Keratinocyte (primary cell): ENCODE measurements around the gene CELF2. TPM values are rescaled to one million over a fixed set of nuclear protein-coding genes. Genes with fewer than 3 reads are reported as not detected.

ENCODE experiments used
- DNase-seq: peaks from one replicate; pipeline ENCODE4 v3.0.0-alpha.2; 2011; ENCODE audit warnings: low read depth, missing footprints, low spot score
- FAIRE-seq: peaks from 2 replicates; lab custom pipeline; 2011; peaks lifted over from hg19 to GRCh38; lab: Jason Lieb, UNC
- H2AFZ ChIP-seq: 2 replicates; pipeline ENCODE4 v1.6.0; 2012; ENCODE audit warnings: low read length, control low read depth, inconsistent platforms; ENCODE audit not compliant: control insufficient read depth
- H3K27ac ChIP-seq: 2 replicates; pipeline ENCODE4 v1.5.1; 2011; ENCODE audit warnings: low read length; ENCODE audit not compliant: control insufficient read depth, insufficient read depth
- H3K27me3 ChIP-seq: 3 replicates; pipeline ENCODE4 v1.6.0; 2011; ENCODE audit warnings: low read length; ENCODE audit not compliant: control insufficient read depth, insufficient read depth; ENCODE audit errors: extremely low read depth
- H3K36me3 ChIP-seq, 2 experiments: 2 replicates in 1 of 2; 3 replicates in 1 of 2; pipeline ENCODE4 v1.5.1; 2011; ENCODE audit warnings: low read length in 2 of 2, mild to moderate bottlenecking in 1 of 2; ENCODE audit not compliant: control insufficient read depth in 2 of 2, insufficient read depth in 2 of 2; ENCODE audit errors: extremely low read depth in 1 of 2
- H3K4me1 ChIP-seq: 3 replicates; pipeline ENCODE4 v1.5.1; 2011; ENCODE audit warnings: low read length; ENCODE audit not compliant: control insufficient read depth, insufficient read depth; ENCODE audit errors: extremely low read depth
- H3K4me2 ChIP-seq: 3 replicates; pipeline ENCODE4 v1.6.0; 2011; ENCODE audit warnings: low read depth, low read length; ENCODE audit not compliant: control insufficient read depth, insufficient read depth; ENCODE audit errors: extremely low read depth
- H3K4me3 ChIP-seq, 3 experiments: fragments of 200-600 bp in 1 of 3; sonication (generic) in 1 of 3; 2 replicates in 2 of 3; 3 replicates in 1 of 3; pipeline ENCODE4 v1.5.1; 2011 to 2016; ENCODE audit warnings: low read length in 3 of 3, mild to moderate bottlenecking in 3 of 3, control low read depth in 2 of 3, inconsistent platforms in 1 of 3, low read depth in 1 of 3, mixed read lengths in 1 of 3, mixed run types in 1 of 3, moderate library complexity in 1 of 3; ENCODE audit not compliant: control insufficient read depth in 2 of 3, insufficient read depth in 2 of 3; ENCODE audit errors: extremely low read depth in 1 of 3
- H3K79me2 ChIP-seq: 2 replicates; pipeline ENCODE4 v1.6.0; 2012; ENCODE audit warnings: low read length; ENCODE audit not compliant: control insufficient read depth, insufficient read depth
- H3K9ac ChIP-seq: 3 replicates; pipeline ENCODE4 v1.6.0; 2011; ENCODE audit warnings: low read length; ENCODE audit not compliant: control insufficient read depth, insufficient read depth; ENCODE audit errors: extremely low read depth
- H3K9me1 ChIP-seq: 3 replicates; pipeline ENCODE4 v1.6.0; 2011; ENCODE audit warnings: low read length; ENCODE audit not compliant: control insufficient read depth, insufficient read depth; ENCODE audit errors: extremely low read depth
- H3K9me3 ChIP-seq: 2 replicates; pipeline ENCODE4 v1.5.1; 2012; ENCODE audit warnings: low read depth, low read length; ENCODE audit not compliant: control insufficient read depth
- H4K20me1 ChIP-seq: 3 replicates; pipeline ENCODE4 v1.6.0; 2011; ENCODE audit warnings: low read length; ENCODE audit not compliant: control insufficient read depth, insufficient read depth; ENCODE audit errors: extremely low read depth
- CTCF ChIP-seq, 3 experiments: IDR thresholded peaks in 1 of 3; conservative IDR thresholded peaks in 1 of 3; optimal IDR thresholded peaks in 1 of 3; 2 replicates in 2 of 3; 3 replicates in 1 of 3; pipeline versions ENCODE3 to v1.5.1; 2011; ENCODE audit warnings: low read length in 3 of 3, mild to moderate bottlenecking in 3 of 3, moderate library complexity in 2 of 3, control low read depth in 1 of 3, inconsistent platforms in 1 of 3; ENCODE audit not compliant: insufficient read depth in 2 of 3; ENCODE audit errors: extremely low read depth in 1 of 3
- EZH2 ChIP-seq: IDR thresholded peaks from one replicate; pipeline ENCODE4 v1.6.1; 2012; ENCODE audit warnings: inconsistent platforms, mild to moderate bottlenecking, low read length, moderate library complexity
- dilution Hi-C: fragments of 300-500 bp; cut with MboI; formaldehyde crosslinking; loops from one replicate; pipeline ENCODE4 v1.7.0; 2020; ENCODE audit warnings: low sequenced_read_pairs; ENCODE audit not compliant: extremely low pct_ligation_motif_present
- polyA plus RNA-seq, 5 experiments: library from polyadenylated mRNA; depleted of rRNA in 3 of 5; stranded (reverse) in 3 of 5; stranded (forward) in 1 of 5; unstranded in 1 of 5; fragments of >200 nt; gene quantifications; 1 replicate in 1 of 5; 2 replicates in 3 of 5; 3 replicates in 1 of 5; pipeline versions ENCODE4 v1.2.1 to v1.2.3, GENCODE V29; 2011 to 2012; ENCODE audit warnings: missing spikeins in 2 of 5, low read depth in 1 of 5, low replicate concordance in 1 of 5

CELF2 gene
- polyA plus RNA-seq, 1 donor (not counting 4 experiments of a cell fraction or from before 2014, with no cell fraction given), result 9.8 TPM

- H3K9ac ChIP-seq, result no peak overlapping the region
- H3K36me3 ChIP-seq, result no peaks in the 10 kb centered on the region
- dilution Hi-C loops, result no loop called here
- no peaks in the 10 kb centered on the region for H4K20me1 ChIP-seq
- no peak overlapping the region for H3K4me2 ChIP-seq
- no peak overlapping the region for H2AFZ ChIP-seq
- no peaks in the 10 kb centered on the region for H3K79me2 ChIP-seq
- H3K9me3 ChIP-seq, result no peaks in the 10 kb centered on the region
- no peaks in the 10 kb centered on the region for H3K4me1 ChIP-seq
- H3K27me3 ChIP-seq, result no peaks in the 10 kb centered on the region
- H3K27ac ChIP-seq, result no peak overlapping the region
- TF ChIP-seq CTCF (optimal IDR thresholded peaks at IDR 0.05 in 1 of 3, IDR thresholded peaks at IDR 0.05 in 1 of 3, conservative IDR thresholded peaks at IDR 0.05 in 1 of 3; ENCODE audit: extremely low read depth in 1 of 3, insufficient read depth in 2 of 3, low read length in 3 of 3) (no peak), EZH2 (no peak)
- no peak overlapping the region for H3K4me3 ChIP-seq
- H3K9me1 ChIP-seq, result no peaks in the 10 kb centered on the region
- DNase-seq (no peak), FAIRE-seq (no peak)
These were observed 178.0 kb downstream of the CELF2 start for GRCh38 chr10:11195623-11196022.

- no peak for TF ChIP-seq EZH2
- Histone ChIP-seq H3K4me1 (no peaks in the 10 kb centered on the region), H4K20me1 (no peaks in the 10 kb centered on the region), H3K9me1 (no peaks in the 10 kb centered on the region), H3K4me3 (no peak overlapping the region), H3K4me2 (no peak overlapping the region), H3K9me3 (no peaks in the 10 kb centered on the region), H3K9ac (no peak overlapping the region), H3K27ac (no peak overlapping the region), H3K27me3 (no peaks in the 10 kb centered on the region), H3K79me2 (no peaks in the 10 kb centered on the region), H3K36me3 (no peaks in the 10 kb centered on the region), H2AFZ (no peak overlapping the region)
- FAIRE-seq (no peak), DNase-seq (no peak)
- dilution Hi-C loops, result no loop called here
These were observed 179.6 kb downstream of the CELF2 start for GRCh38 chr10:11197266-11197712.

GRCh38 chr10:11197878-11198277, 180.2 kb downstream of the CELF2 start:
- Histone ChIP-seq H3K27ac (no peak overlapping the region), H3K4me3 (no peak overlapping the region), H3K9me1 (no peaks in the 10 kb centered on the region), H3K9ac (no peak overlapping the region), H3K4me2 (no peak overlapping the region), H3K79me2 (no peaks in the 10 kb centered on the region), H2AFZ (no peak overlapping the region), H4K20me1 (no peaks in the 10 kb centered on the region), H3K27me3 (no peaks in the 10 kb centered on the region), H3K4me1 (no peaks in the 10 kb centered on the region), H3K36me3 (no peaks in the 10 kb centered on the region), H3K9me3 (no peaks in the 10 kb centered on the region)
- no peak for TF ChIP-seq EZH2
- TF ChIP-seq CTCF (optimal IDR thresholded peaks at IDR 0.05 in 1 of 3, IDR thresholded peaks at IDR 0.05 in 1 of 3, conservative IDR thresholded peaks at IDR 0.05 in 1 of 3; ENCODE audit: extremely low read depth in 1 of 3, insufficient read depth in 2 of 3, low read length in 3 of 3), result no peak
- FAIRE-seq, result no peak
- no peak for DNase-seq
- dilution Hi-C loops, result no loop called here
